GM18868 (cell line): ENCODE measurements around the gene CFAP210.

Experiments
- ATAC-seq: cut with Tn5 transposase; IDR thresholded peaks from one replicate; pipeline ENCODE4 v1.9.1; 2021; ENCODE audit warnings: mild to moderate bottlenecking, moderate library complexity; ENCODE audit not compliant: unreplicated experiment

The CFAP210 gene, protein sequence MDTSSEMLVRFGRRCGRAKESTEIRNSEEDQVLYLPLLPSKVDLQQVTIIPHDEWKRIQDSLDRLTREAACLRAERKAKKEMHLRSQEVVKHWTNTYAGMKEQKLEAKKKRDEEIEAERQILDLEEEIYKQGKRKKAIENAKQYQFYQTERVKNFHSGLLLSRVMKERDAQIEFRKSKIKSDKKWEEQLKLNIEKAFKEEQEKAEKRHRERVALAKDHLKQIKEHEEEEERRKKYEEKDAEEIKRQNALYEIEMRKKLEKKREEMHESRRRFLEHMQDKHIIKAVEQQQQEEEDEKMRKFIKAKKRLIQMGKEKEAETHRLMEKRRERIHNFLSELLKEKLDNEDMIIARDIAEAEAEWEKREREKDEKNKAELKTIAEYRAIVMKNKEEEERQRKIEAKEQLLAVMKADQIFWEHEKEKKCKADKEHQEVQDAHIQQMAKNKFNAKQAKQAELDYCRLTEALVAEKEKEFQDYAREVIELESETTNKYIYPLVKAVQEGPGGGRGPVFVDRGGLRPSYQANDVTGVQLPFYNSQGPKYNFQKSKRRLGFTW

DNA sequence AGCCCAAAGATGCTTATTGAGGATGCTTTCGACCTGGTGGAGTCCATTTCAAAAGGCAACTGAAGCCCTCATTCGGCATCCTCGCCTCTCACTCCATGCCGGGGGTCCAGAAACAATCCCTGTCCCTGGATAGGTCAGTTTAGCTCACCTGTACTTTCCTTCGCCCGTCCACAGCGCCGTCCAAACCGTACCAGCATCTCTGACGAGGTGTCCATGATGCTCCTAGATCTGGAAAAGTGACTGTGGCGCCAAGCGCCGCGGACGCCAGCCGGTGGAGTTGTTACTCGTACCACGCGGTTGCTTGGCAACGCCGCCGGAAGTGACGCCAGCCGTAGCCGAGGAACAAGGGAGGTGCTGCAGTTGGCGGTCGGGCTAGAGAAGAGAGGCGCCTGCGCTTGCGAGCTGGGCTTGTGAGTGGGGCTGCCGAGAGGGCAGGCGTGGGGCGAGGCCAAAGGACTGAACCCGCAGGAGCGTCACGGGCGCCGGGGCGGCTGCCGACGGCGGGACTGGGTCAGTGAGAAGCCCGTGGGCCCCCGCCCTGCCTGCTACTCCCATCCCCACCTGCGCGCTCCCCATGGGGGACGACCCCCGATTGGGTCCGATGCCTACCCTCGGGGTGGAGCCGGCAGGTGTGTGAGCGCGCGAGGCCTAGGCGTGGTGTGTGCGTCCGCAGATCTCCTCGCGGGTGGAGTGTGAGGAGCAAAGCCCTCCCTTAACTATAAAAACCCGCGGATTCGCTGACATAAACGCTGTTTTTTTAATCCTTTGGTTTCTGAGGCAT, at the start of gene CFAP210, which contains the start of gene PHOSPHO2:
CFAP210 (minus strand) TSS at position 293 of the 781 bp plus-strand sequence; CDS start at position 215, 78 bp downstream.
PHOSPHO2 (plus strand) TSS at position 357 of the 781 bp plus-strand sequence. CDS start 6,503 bp downstream, outside the sequence.
- ATAC-seq = peak; percentile 100

DNA sequence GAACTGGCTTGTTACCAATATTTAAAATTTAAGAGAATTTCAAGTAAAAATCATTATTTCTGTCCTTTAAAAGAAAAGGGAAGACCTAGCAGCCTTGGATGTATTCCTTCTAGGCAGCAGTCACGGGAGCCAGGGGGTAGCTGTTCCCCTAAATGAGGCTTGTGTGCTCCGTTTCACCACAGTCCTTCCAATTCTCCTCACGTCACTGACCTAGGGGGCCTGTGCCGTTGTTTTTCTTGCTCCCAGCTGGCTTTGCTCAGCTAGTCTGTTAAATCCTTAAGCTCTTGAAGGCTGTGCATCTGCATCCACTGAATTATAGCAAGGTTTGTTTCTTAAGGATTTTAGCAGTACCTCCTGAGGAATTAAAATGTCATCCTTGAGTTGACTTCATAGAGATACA, 49.3 kb upstream of the CFAP210 start:
- ATAC-seq = no peak

DNA sequence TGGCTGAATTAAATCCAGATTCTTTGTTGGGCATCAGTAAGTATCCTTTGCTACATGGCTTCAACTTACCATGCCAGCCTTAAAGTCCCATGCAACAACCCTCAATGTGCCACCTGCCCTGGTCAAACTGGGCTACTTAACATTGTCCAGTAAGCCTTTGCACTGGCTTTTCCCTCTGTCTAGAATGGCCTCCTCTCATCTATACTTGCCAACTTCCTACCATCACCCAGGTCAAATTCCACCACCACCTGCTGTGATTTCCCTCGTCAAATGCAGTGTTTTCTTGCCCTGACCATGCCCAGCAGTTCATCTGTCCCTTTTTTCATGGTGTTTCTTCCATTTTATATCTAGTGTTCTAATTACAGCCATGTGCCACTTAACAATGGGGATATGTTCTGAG, 45.1 kb upstream of the CFAP210 start:
- no peak for ATAC-seq

GRCh38 chr2:169738566-169739229, 44.5 kb upstream of the CFAP210 start:
- ATAC-seq = no peak

DNA sequence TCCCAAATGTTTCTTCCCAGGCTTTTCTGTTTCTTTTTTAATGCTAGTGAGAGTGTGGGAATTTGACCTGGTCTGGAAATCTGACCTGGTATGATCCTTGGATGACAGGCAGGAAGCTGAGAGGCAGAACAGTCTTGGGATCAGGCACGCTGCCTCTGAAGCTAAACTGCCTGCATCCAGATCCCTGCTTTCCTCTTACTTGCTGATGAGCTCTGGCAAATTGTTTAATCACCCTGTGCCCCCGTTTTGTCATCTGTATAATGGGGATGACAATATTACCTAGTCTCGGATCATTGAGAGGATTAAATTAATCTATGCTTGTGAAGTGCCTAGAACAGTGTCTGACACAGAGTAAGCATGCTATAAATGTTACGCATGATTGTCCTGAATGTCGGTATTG, 42.7 kb upstream of the CFAP210 start:
- no peak for ATAC-seq

GRCh38 chr2:169735623-169736022, 41.4 kb upstream of the CFAP210 start:
- ATAC-seq = no peak

- ATAC-seq = peak; percentile 41
These were observed 40.1 kb upstream of the CFAP210 start for GRCh38 chr2:169734169-169734847.

GRCh38 chr2:169732583-169733358, 38.6 kb upstream of the CFAP210 start:
- no peak for ATAC-seq

GRCh38 chr2:169732075-169732474, 37.9 kb upstream of the CFAP210 start:
- no peak for ATAC-seq

DNA sequence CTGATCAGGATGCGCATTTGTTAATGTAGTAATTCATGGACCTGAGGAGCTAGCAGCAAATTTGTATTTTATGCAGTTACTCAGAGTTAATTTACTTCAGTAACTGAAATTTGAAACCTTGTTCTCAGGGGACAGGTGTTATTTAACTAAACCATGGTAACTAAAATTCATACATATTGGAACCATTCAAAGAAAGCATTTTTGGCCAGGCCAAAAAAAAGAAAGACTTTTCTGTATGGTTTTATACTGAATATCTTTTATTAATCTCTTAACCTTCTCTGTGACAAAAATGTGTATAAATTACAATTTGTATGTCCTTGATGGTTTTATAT, 35.0 kb upstream of the CFAP210 start:
- no peak for ATAC-seq

- no peak for ATAC-seq
These were observed 32.9 kb upstream of the CFAP210 start for GRCh38 chr2:169727065-169727464.

DNA sequence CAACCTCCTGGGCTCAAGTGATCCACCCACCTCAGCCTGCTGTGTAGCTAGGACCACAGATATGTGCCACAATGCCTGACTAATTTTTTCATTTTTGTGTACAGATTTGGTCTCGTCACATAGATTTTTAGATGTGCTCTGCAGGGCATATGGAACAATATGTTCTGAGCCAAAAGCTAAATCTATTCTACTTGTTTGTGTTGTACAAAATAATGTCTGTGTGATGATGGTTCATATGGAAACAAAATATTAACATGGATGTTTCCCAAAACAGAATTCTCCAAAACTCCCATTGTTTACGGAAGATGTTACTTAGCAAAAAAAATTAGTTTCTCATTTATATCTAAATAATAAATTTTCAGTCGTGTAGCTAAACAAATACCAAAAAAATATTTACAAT, 26.8 kb upstream of the CFAP210 start:
- no peak for ATAC-seq

GRCh38 chr2:169718930-169719504, 24.8 kb upstream of the CFAP210 start:
- ATAC-seq = no peak

DNA sequence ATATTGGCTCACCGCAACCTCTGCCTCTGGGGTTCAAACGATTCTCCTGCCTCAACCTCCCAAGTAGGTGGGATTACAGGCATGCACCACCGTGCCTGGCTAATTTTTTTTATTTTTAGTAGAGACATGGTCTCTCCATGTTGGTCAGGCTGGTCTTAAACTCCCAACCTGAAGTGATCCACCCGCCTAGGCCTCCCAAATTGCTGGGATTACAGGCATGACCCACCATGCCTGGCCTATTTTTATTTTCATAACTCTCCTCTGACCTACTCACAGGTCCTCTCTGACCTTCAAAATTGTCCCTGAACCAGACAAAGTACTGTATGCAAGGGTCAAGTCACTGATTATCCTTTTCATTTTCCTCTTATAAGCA, 23.5 kb upstream of the CFAP210 start:
- ATAC-seq = no peak

DNA sequence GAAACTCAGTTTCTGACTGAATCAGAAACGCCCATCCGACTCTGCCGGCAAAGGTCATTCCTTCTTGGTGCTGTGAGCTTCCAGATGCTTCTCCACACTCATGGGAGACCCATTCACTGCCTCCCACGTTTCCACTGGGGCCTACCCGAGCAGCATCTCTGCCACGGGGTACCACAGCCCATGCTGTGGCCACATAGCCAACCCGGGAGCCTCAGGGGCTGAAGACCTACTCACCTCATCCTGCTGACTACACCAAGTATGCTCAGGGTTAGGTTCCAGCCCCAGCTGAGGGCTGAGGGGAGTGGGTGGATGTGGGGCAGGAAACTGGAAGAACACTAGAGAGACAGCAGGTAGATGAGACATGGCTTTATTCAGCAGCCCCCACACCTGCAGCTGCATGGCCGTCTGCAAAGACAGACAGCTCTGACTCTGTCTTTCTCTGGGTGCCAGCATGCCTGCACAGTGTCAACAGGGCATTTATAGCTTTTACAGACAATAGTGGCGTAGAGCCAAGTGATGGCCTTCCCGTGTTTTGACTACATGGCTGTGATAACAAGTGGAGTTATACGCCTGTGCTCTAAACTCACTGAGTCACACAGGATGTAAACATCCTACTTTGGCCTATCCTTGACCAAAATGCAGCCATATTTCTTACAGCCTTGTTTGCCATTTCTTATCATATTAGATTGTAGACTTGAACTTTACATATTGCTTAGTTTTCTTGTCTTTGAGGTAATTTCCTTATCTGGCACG, 22.9 kb upstream of the CFAP210 start:
- ATAC-seq = no peak

GRCh38 chr2:169716238-169716886, 22.2 kb upstream of the CFAP210 start:
- no peak for ATAC-seq

DNA sequence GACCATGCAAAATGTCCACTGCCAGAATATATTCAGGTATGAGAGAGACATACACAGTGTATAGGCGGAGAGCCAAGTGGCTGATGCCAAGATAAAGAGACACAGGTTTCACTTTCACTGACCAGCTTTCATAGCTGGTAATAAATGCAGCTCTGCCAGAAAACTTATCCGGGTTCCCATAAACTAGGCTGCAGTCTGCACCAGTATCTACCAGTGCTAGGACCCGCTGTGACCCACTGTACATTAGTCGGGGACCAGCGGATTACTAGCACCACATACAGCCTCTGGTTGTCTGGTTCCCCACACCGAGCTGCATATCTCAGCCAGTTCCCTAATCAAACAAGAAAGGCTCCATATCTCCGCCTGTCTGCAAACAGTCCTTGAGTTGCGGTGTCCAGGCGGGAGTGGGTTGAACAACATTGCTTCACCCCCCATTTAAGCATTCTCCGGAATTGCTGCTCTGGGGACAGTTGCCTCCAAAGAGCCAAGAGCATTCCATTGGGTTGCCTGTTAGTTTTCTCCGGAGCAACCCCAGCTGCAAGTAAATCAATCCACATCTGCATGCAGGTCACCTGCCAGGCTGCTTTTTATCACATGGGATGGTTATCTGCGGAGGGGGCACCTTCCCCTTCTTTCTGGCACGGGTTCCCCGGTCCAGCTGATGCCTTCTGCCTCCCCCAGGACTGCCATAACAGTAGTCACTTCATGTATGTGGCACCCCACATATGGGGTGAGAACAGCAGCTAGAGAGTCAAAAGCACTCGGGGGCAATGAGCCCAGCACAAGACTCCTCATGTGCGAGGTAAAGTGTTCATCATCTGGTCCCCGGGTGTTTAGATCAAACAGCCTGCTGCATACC, 21.4 kb upstream of the CFAP210 start:
- no peak for ATAC-seq
